ENCODE results near the gene DAGLA. TPM values are rescaled to one million over a fixed set of nuclear protein-coding genes. Genes with fewer than 3 reads are reported as not detected.
A peak's percentile ranks its signal among the peaks of the same experiment; 100 is the strongest.

The DAGLA gene
- total RNA-seq, 1 donor from 2014 or later: 1.1 TPM

- Histone ChIP-seq H3F3A (ENCODE audit: low read depth) (peaks cover 5% of the 10 kb centered on the region), H3K27me3 (peaks cover under 1% of the 10 kb centered on the region), H3K4me2 (no peak overlapping the region), H3K79me2 (ENCODE audit: low read depth) (no peaks in the 10 kb centered on the region), H3K9me3 (ENCODE audit: low read depth) (no peaks in the 10 kb centered on the region), H3K4me3 (no peak overlapping the region), H3K36me3 (no peaks in the 10 kb centered on the region), H3K27ac (no peak overlapping the region), H2AFZ (replicated peaks) (no peak overlapping the region), H3K4me1 (peaks cover 11% of the 10 kb centered on the region), H3K9ac (no peak overlapping the region), H4K20me1 (ENCODE audit: low read depth) (peaks cover 7% of the 10 kb centered on the region)
- Mint-ChIP-seq H3K4me3 (no peak overlapping the region), H3K27ac (no peak overlapping the region), H3K9me3 (no peaks in the 10 kb centered on the region), H3K4me1 (peaks cover 38% of the 10 kb centered on the region), H3K36me3 (no peaks in the 10 kb centered on the region), H3K27me3 (ENCODE audit: insufficient read depth, low read depth) (peaks cover 14% of the 10 kb centered on the region)
- TF ChIP-seq EZH2phosphoT487 (IDR thresholded peaks at IDR 0.05) (no peak), EZH2 (IDR thresholded peaks at IDR 0.05) (no peak)
- TF ChIP-seq, protein P1, sequence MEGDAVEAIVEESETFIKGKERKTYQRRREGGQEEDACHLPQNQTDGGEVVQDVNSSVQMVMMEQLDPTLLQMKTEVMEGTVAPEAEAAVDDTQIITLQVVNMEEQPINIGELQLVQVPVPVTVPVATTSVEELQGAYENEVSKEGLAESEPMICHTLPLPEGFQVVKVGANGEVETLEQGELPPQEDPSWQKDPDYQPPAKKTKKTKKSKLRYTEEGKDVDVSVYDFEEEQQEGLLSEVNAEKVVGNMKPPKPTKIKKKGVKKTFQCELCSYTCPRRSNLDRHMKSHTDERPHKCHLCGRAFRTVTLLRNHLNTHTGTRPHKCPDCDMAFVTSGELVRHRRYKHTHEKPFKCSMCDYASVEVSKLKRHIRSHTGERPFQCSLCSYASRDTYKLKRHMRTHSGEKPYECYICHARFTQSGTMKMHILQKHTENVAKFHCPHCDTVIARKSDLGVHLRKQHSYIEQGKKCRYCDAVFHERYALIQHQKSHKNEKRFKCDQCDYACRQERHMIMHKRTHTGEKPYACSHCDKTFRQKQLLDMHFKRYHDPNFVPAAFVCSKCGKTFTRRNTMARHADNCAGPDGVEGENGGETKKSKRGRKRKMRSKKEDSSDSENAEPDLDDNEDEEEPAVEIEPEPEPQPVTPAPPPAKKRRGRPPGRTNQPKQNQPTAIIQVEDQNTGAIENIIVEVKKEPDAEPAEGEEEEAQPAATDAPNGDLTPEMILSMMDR (IDR thresholded peaks at IDR 0.05): no peak
- no peak for DNase-seq (ENCODE audit: low spot score)
Observed at GRCh38 chr11:61687420-61687819, 7.2 kb downstream of the DAGLA start.

DNA sequence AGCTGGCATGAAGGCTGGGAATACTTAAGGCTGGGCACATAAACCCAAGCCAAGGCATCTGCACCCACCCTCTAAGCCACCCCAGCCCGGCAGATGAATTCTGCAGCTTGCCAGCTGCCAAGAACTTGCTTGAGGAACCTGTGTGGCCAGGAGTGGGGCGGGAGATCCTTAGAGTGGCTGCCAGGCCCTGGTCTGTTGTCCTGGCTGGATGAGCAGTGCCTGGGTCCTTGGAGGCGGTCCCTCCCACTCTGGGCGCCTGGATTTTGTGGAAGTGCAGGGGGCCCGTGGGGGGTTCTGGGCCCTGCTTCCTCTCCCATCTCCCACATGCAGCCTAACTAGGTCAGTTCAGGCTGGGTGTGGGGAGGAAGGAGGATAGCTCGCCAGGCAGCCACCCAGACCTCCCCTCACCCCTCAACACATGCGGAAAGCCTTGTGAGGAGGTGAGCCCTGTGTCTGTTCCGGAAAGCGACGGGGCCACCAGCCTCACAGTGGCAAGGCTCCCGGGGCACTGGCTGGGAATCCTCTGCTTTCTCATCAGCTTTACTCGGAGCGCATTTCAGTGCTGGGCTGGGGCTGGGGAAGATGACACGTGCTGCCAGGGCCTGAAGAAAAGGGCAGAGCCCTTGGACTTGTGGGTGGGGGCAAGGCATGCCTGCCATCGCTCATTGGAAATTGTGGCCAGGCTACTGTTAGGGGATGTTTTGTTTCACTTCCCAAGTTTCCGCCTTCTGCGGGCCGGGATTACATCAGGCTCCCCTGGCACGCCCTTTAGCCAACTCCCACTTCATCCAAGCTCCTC, 8.4 kb downstream of the DAGLA start:
- Histone ChIP-seq H3K4me2 (no peak overlapping the region), H3K4me3 (no peak overlapping the region), H3K9me3 (ENCODE audit: low read depth) (no peaks in the 10 kb centered on the region), H3K27ac (no peak overlapping the region), H2AFZ (replicated peaks) (no peak overlapping the region), H3K36me3 (no peaks in the 10 kb centered on the region), H4K20me1 (ENCODE audit: low read depth) (peaks cover 7% of the 10 kb centered on the region), H3K79me2 (ENCODE audit: low read depth) (no peaks in the 10 kb centered on the region), H3K9ac (no peak overlapping the region), H3F3A (ENCODE audit: low read depth) (peaks cover 6% of the 10 kb centered on the region), H3K4me1 (peaks cover 11% of the 10 kb centered on the region), H3K27me3 (no peaks in the 10 kb centered on the region)
- H3K4me1 Mint-ChIP-seq: peaks cover 38% of the 10 kb centered on the region
- no peak for TF ChIP-seq EZH2phosphoT487 (IDR thresholded peaks at IDR 0.05)
- no peak for TF ChIP-seq EZH2 (IDR thresholded peaks at IDR 0.05)
- TF ChIP-seq, protein P1 (IDR thresholded peaks at IDR 0.05): no peak
- H3K27me3 Mint-ChIP-seq (ENCODE audit: insufficient read depth, low read depth): peaks cover 15% of the 10 kb centered on the region
- no peak overlapping the region for H3K4me3 Mint-ChIP-seq
- H3K9me3 Mint-ChIP-seq: no peaks in the 10 kb centered on the region
- H3K27ac Mint-ChIP-seq: no peak overlapping the region
- H3K36me3 Mint-ChIP-seq: no peaks in the 10 kb centered on the region
- DNase-seq (ENCODE audit: low spot score): no peak

- peaks cover 43% of the 10 kb centered on the region for H3K4me1 Mint-ChIP-seq
- TF ChIP-seq, protein P1 (IDR thresholded peaks at IDR 0.05): no peak
- TF ChIP-seq EZH2 (IDR thresholded peaks at IDR 0.05) (no peak), EZH2phosphoT487 (IDR thresholded peaks at IDR 0.05) (no peak)
- H3K9me3 Mint-ChIP-seq: no peaks in the 10 kb centered on the region
- H3K36me3 Mint-ChIP-seq: no peaks in the 10 kb centered on the region
- H4K20me1 ChIP-seq (ENCODE audit: low read depth): peaks cover 10% of the 10 kb centered on the region
- no peaks in the 10 kb centered on the region for H3K9me3 ChIP-seq (ENCODE audit: low read depth)
- H3K79me2 ChIP-seq (ENCODE audit: low read depth): no peaks in the 10 kb centered on the region
- no peak for DNase-seq (ENCODE audit: low spot score)
- H3K27ac ChIP-seq: no peak overlapping the region
- H3K4me3 ChIP-seq: no peak overlapping the region
- H3K36me3 ChIP-seq: no peaks in the 10 kb centered on the region
- H3K4me1 ChIP-seq: peaks cover 11% of the 10 kb centered on the region
- peaks cover 15% of the 10 kb centered on the region for H3K27me3 Mint-ChIP-seq (ENCODE audit: insufficient read depth, low read depth)
- no peak overlapping the region for H2AFZ ChIP-seq (replicated peaks)
- H3K27ac Mint-ChIP-seq: peak overlapping the region; percentile 76
- H3K27me3 ChIP-seq: no peaks in the 10 kb centered on the region
- no peak overlapping the region for H3K4me3 Mint-ChIP-seq
- H3K4me2 ChIP-seq: no peak overlapping the region
- peaks cover 9% of the 10 kb centered on the region for H3F3A ChIP-seq (ENCODE audit: low read depth)
- no peak overlapping the region for H3K9ac ChIP-seq
Observed at GRCh38 chr11:61689164-61689496, 8.9 kb downstream of the DAGLA start.

All from neural progenitor cell (in vitro differentiated cells).